Trophoblast cell (in vitro differentiated cells and primary cell): ENCODE results near the gene EYS.

Source experiments
- DNase-seq, 2 donors: peaks; one replicate each; pipeline ENCODE4 v3.0.0-alpha.2; 2016
- H2AFZ ChIP-seq: 2 replicates; pipeline ENCODE4 v1.6.1; 2013; ENCODE audit warnings: low read length, moderate library complexity, mild to moderate bottlenecking; ENCODE audit not compliant: insufficient read depth, poor library complexity
- H2AK5ac ChIP-seq: 2 replicates; pipeline ENCODE4 v1.6.1; 2013; ENCODE audit warnings: mild to moderate bottlenecking, low read length
- H2BK120ac ChIP-seq: 2 replicates; pipeline ENCODE4 v1.6.1; 2013; ENCODE audit warnings: low read length, mild to moderate bottlenecking, moderate library complexity; ENCODE audit not compliant: insufficient read depth, poor library complexity
- H2BK12ac ChIP-seq: 2 replicates; pipeline ENCODE4 v1.6.1; 2013; ENCODE audit warnings: mild to moderate bottlenecking, low read length, moderate library complexity
- H2BK5ac ChIP-seq: 2 replicates; pipeline ENCODE4 v1.6.1; 2013; ENCODE audit warnings: low read length, low read depth, moderate library complexity, mild to moderate bottlenecking; ENCODE audit not compliant: poor library complexity
- H3K14ac ChIP-seq: 2 replicates; pipeline ENCODE4 v1.6.1; 2013; ENCODE audit warnings: mild to moderate bottlenecking, low read length
- H3K18ac ChIP-seq: 2 replicates; pipeline ENCODE4 v1.6.1; 2013; ENCODE audit warnings: mild to moderate bottlenecking, low read length
- H3K23ac ChIP-seq: 2 replicates; pipeline ENCODE4 v1.6.1; 2013; ENCODE audit warnings: low read length
- H3K27ac ChIP-seq: 2 replicates; pipeline ENCODE4 v1.5.1; 2013; ENCODE audit warnings: low read depth, mild to moderate bottlenecking, inconsistent platforms, low read length, moderate library complexity
- H3K27me3 ChIP-seq: 2 replicates; pipeline ENCODE4 v1.6.1; 2013; ENCODE audit warnings: inconsistent platforms, mild to moderate bottlenecking, low read length, moderate library complexity; ENCODE audit not compliant: insufficient read depth
- H3K36me3 ChIP-seq, 2 experiments: 1 replicate in 1 of 2; 2 replicates in 1 of 2; pipeline ENCODE4 v1.6.1; 2013; ENCODE audit warnings: low read length in 2 of 2, mild to moderate bottlenecking in 2 of 2, moderate library complexity in 1 of 2; ENCODE audit not compliant: insufficient read depth in 2 of 2, control insufficient read depth in 1 of 2
- H3K4ac ChIP-seq: 2 replicates; pipeline ENCODE4 v1.6.1; 2013; ENCODE audit warnings: low read depth, mild to moderate bottlenecking, low read length, moderate library complexity
- H3K4me1 ChIP-seq, 2 experiments: 1 replicate in 1 of 2; 2 replicates in 1 of 2; pipeline ENCODE4 v1.6.1; 2013; ENCODE audit warnings: low read length in 2 of 2, mild to moderate bottlenecking in 2 of 2, moderate library complexity in 1 of 2; ENCODE audit not compliant: insufficient read depth in 2 of 2, control insufficient read depth in 1 of 2
- H3K4me2 ChIP-seq: 2 replicates; pipeline ENCODE4 v1.6.1; 2013; ENCODE audit warnings: inconsistent platforms, mild to moderate bottlenecking, low read length, moderate library complexity
- H3K4me3 ChIP-seq: 2 replicates; pipeline ENCODE4 v1.5.1; 2013; ENCODE audit warnings: mild to moderate bottlenecking, low read depth, low read length, inconsistent platforms
- H3K79me1 ChIP-seq: one replicate; pipeline ENCODE4 v1.6.1; 2013; ENCODE audit warnings: low read length
- H3K79me2 ChIP-seq: 2 replicates; pipeline ENCODE4 v1.6.1; 2013; ENCODE audit warnings: low read length, mild to moderate bottlenecking; ENCODE audit not compliant: control insufficient read depth, insufficient read depth, poor library complexity
- H3K9ac ChIP-seq: 2 replicates; pipeline ENCODE4 v1.6.1; 2013; ENCODE audit warnings: mild to moderate bottlenecking, low read length
- H3K9me3 ChIP-seq: 2 replicates; pipeline ENCODE4 v1.6.1; 2013; ENCODE audit warnings: low read depth, mild to moderate bottlenecking, control low read depth, inconsistent platforms, low read length; ENCODE audit not compliant: insufficient read depth
- H4K12ac ChIP-seq: 2 replicates; pipeline ENCODE4 v1.6.1; 2013; ENCODE audit warnings: low read depth, mild to moderate bottlenecking, low read length, moderate library complexity
- H4K8ac ChIP-seq: 2 replicates; pipeline ENCODE4 v1.6.1; 2013; ENCODE audit warnings: low read depth, mild to moderate bottlenecking, low read length, moderate library complexity
- H4K91ac ChIP-seq: one replicate; pipeline ENCODE4 v1.6.1; 2013; ENCODE audit warnings: low read depth, mild to moderate bottlenecking, low read length, moderate library complexity
- WGBS: extraction: QIAGEN DNeasy Blood & Tissue Kit; methylation state at CpG from one replicate; pipeline ENCODE4 v1.1.7; 2013; ENCODE audit warnings: missing lambda C conversion rate; ENCODE audit not compliant: insufficient read length, insufficient coverage; ENCODE audit errors: extremely low coverage; 5-methylcytosine and 5-hydroxymethylcytosine counted together

The EYS gene

GRCh38 chr6:65706436-65706835 is 590 bp downstream of the EYS start:
- Histone ChIP-seq H3K4me2 (no peak overlapping the region), H2BK12ac (no peak overlapping the region), H3K36me3 (no peaks in the 10 kb centered on the region), H3K27ac (no peak overlapping the region), H2AK5ac (no peak overlapping the region), H3K4me3 (no peak overlapping the region), H3K27me3 (no peaks in the 10 kb centered on the region), H3K14ac (no peak overlapping the region), H3K9me3 (no peaks in the 10 kb centered on the region), H4K91ac (no peak overlapping the region), H4K8ac (no peak overlapping the region), H3K18ac (no peak overlapping the region), H2BK120ac (no peak overlapping the region), H3K4me1 (no peaks in the 10 kb centered on the region), H3K4ac (no peak overlapping the region), H3K23ac (no peak overlapping the region), H2AFZ (no peak overlapping the region), H2BK5ac (no peak overlapping the region), H3K79me1 (no peaks in the 10 kb centered on the region), H3K9ac (no peak overlapping the region), H3K79me2 (no peaks in the 10 kb centered on the region), H4K12ac (no peak overlapping the region)
- DNase-seq = no peak
- WGBS = no CpG with 5 or more reads among the region's 3 CpGs

GRCh38 chr6:65701325-65701724 is 5.7 kb downstream of the EYS start:
- no peak overlapping the region for H3K18ac ChIP-seq
- H3K14ac ChIP-seq = no peak overlapping the region
- H2BK12ac ChIP-seq = no peak overlapping the region
- WGBS = no CpG with 5 or more reads among the region's 1 CpG
- H3K4me1 ChIP-seq = no peaks in the 10 kb centered on the region
- H3K4ac ChIP-seq = no peak overlapping the region
- H3K27me3 ChIP-seq = no peaks in the 10 kb centered on the region
- no peak overlapping the region for H3K4me2 ChIP-seq
- H2BK5ac ChIP-seq = no peak overlapping the region
- no peaks in the 10 kb centered on the region for H3K79me2 ChIP-seq
- no peak overlapping the region for H3K23ac ChIP-seq
- no peak overlapping the region for H3K27ac ChIP-seq
- H3K36me3 ChIP-seq = no peaks in the 10 kb centered on the region
- no peak for DNase-seq
- H4K91ac ChIP-seq = no peak overlapping the region
- H4K12ac ChIP-seq = no peak overlapping the region
- no peak overlapping the region for H3K9ac ChIP-seq
- H3K9me3 ChIP-seq = no peaks in the 10 kb centered on the region
- H3K4me3 ChIP-seq = no peak overlapping the region
- H2AK5ac ChIP-seq = no peak overlapping the region
- no peak overlapping the region for H2BK120ac ChIP-seq
- no peak overlapping the region for H4K8ac ChIP-seq
- H3K79me1 ChIP-seq = no peaks in the 10 kb centered on the region
- no peak overlapping the region for H2AFZ ChIP-seq

- Histone ChIP-seq H2BK5ac (no peak overlapping the region), H3K23ac (no peak overlapping the region)
Observed at GRCh38 chr6:65700561-65700960, 6.5 kb downstream of the EYS start.

GRCh38 chr6:65692109-65692508 is 14.9 kb downstream of the EYS start:
- Histone ChIP-seq H3K4me1 (no peaks in the 10 kb centered on the region), H2BK120ac (no peak overlapping the region), H4K12ac (no peak overlapping the region), H3K27ac (no peak overlapping the region), H2BK12ac (no peak overlapping the region), H2BK5ac (no peak overlapping the region), H3K27me3 (no peaks in the 10 kb centered on the region), H3K9ac (no peak overlapping the region), H2AFZ (no peak overlapping the region), H4K8ac (no peak overlapping the region), H3K18ac (no peak overlapping the region), H3K23ac (no peak overlapping the region), H3K14ac (no peak overlapping the region), H3K4me2 (no peak overlapping the region), H3K4ac (no peak overlapping the region), H4K91ac (no peak overlapping the region), H3K79me2 (no peaks in the 10 kb centered on the region), H3K79me1 (no peaks in the 10 kb centered on the region), H3K9me3 (no peaks in the 10 kb centered on the region), H2AK5ac (no peak overlapping the region), H3K4me3 (no peak overlapping the region), H3K36me3 (no peaks in the 10 kb centered on the region)
- DNase-seq = no peak
- no CpG with 5 or more reads among the region's 3 CpGs for WGBS

More at GRCh38 chr6:65700561-65700960, 6.5 kb downstream of the EYS start:
- Histone ChIP-seq H3K36me3 (no peaks in the 10 kb centered on the region), H3K4me3 (no peak overlapping the region), H3K79me2 (no peaks in the 10 kb centered on the region), H3K4me2 (no peak overlapping the region), H4K12ac (no peak overlapping the region), H3K4me1 (no peaks in the 10 kb centered on the region), H2AFZ (no peak overlapping the region), H2AK5ac (no peak overlapping the region), H2BK120ac (no peak overlapping the region), H3K14ac (no peak overlapping the region), H3K18ac (no peak overlapping the region), H4K91ac (no peak overlapping the region), H2BK12ac (no peak overlapping the region), H3K9me3 (no peaks in the 10 kb centered on the region), H4K8ac (no peak overlapping the region), H3K27ac (no peak overlapping the region), H3K27me3 (no peaks in the 10 kb centered on the region), H3K9ac (no peak overlapping the region), H3K79me1 (no peaks in the 10 kb centered on the region), H3K4ac (no peak overlapping the region)
- DNase-seq = no peak
- WGBS = no CpG with 5 or more reads among the region's 4 CpGs
